HepG2 (cell line): Measurements from ENCODE around the gene ALS2. TPM values are rescaled to one million over a fixed set of nuclear protein-coding genes. Genes with fewer than 3 reads are reported as not detected.

Source experiments
- FOXC1 ChIP-seq: sonication (generic); formaldehyde crosslinking; IDR thresholded peaks from 2 replicates; pipeline ENCODE4 v1.8.0; 2022; ENCODE audit warnings: mild to moderate bottlenecking, missing genetic modification reagents, borderline replicate concordance
- MATR3 ChIP-seq: sonication (generic); formaldehyde crosslinking; IDR thresholded peaks from 2 replicates; pipeline ENCODE4 v1.4.0; 2020; ENCODE audit warnings: missing genetic modification reagents
- ZHX2 ChIP-seq, 2 experiments: sonication (generic) in 1 of 2; formaldehyde crosslinking in 1 of 2; IDR thresholded peaks; 2 replicates each; pipeline versions ENCODE4 v1.6.1 to v1.9.0; 2014 to 2022; ENCODE audit warnings: antibody characterized with exemption in 1 of 2, borderline replicate concordance in 1 of 2, inconsistent platforms in 1 of 2, low read depth in 1 of 2, missing genetic modification reagents in 1 of 2
- ZNF512B ChIP-seq: sonication (generic); formaldehyde crosslinking; IDR thresholded peaks from 2 replicates; pipeline ENCODE4 v1.5.1; 2020; ENCODE audit warnings: missing genetic modification reagents, mild to moderate bottlenecking, borderline replicate concordance
- ZNF772 ChIP-seq: sonication (generic); formaldehyde crosslinking; IDR thresholded peaks from 2 replicates; pipeline ENCODE4 v1.5.0; 2020; ENCODE audit warnings: mild to moderate bottlenecking, missing genetic modification reagents
- polyA plus RNA-seq, 8 experiments: library from polyadenylated mRNA; depleted of rRNA in 3 of 8; stranded (reverse) in 7 of 8; unstranded in 1 of 8; fragments of >200 nt; fragmentation: Illumina TruSeq in 4 of 8; extraction: Trizol in 4 of 8; gene quantifications; 2 replicates each; pipeline versions ENCODE4 v1.2.1 to v1.2.3, GENCODE V29; 2011 to 2016; ENCODE audit warnings: low read depth in 4 of 8, missing spikeins in 1 of 8, mixed read lengths in 1 of 8; ENCODE audit not compliant: insufficient read depth in 1 of 8
- total RNA-seq, 5 experiments: library from RNA; depleted of rRNA; stranded (reverse); fragments of >200 nt; fragmentation: Illumina TruSeq; extraction: Trizol; gene quantifications; 2 replicates each; pipeline ENCODE4 v1.2.3, GENCODE V29; 2016; ENCODE audit warnings: low read depth in 1 of 5

Gene ALS2
- total and polyA plus RNA-seq, 2 of the 13 experiments (the other 11 are each of a cell fraction or from before 2014, with no cell fraction given) = 12.7 to 19.3 TPM

GRCh38 chr2:201777043-201777442 lies 3.7 kb downstream of the ALS2 start (continued):
- TF ChIP-seq ZHX2 (IDR thresholded peaks at IDR 0.05; ENCODE audit: low read depth) (no peak), ZHX2 (CRISPR knock-in tag; IDR thresholded peaks at IDR 0.05; ENCODE audit: borderline replicate concordance) (no peak), FOXC1 (CRISPR knock-in tag) (no peak), ZNF772 (CRISPR knock-in tag) (no peak), ZNF512B (no peak), MATR3 (CRISPR knock-in tag) (no peak)
